ENCODE measurements around the gene TEX50. TPM values are rescaled to one million over a fixed set of nuclear protein-coding genes. Genes with fewer than 3 reads are reported as not detected.

The TEX50 gene, protein sequence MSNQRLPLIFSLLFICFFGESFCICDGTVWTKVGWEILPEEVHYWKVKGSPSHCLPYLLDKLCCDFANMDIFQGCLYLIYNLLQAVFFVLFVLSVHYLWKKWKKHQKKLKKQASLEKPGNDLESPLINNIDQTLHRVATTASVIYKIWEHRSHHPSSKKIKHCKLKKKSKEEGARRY
- total RNA-seq = not detected in 2 replicates

DNA sequence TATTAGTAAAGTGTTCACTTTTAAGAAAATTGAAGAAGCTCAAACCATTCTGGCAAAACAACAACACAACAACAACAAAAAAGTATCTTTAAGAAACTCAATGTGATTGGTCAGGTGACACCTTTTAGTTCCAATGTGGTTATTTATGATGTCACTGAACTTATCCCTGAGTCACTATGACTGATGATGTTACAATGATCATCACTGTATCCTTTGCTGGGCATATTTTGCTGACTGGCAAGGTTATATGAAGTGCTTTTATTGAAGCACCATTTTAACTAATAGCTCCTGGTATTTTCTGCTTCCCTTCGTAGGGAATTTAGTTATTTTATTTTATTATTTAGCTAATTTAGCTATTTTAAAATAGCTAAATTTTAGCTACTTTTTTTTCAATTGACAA lies at the start of gene TEX50:
Gene TEX50, plus strand, starts transcription at position 223 of the 400 bp plus-strand sequence. CDS start 184 bp downstream, outside the sequence.

DNA sequence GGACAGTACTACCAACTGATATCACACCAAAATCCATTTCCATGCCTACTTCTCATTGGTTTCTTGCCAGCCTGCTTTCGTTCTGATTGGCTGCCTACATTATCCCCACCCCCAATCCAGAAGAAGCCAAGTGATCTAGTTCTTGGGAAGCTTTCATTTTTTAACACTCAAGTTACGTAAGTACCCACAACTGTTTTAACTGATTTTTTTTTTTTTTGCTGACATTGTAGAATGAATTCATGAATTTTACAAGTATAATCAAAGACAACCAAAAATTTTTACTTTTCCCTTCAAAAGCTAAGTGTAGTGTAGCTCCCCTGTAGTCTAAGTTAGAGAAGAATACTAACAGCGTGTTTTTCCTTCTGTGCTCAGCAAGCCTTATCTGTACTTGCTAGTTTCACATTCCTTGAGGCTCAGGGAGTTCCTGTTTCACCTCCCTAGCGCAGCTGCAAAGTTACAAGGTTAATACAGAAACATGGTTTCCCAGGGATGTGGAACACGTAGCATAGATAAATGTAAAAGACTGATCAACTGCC lies 32.0 kb upstream of the TEX50 start, which contains the start of gene SLC9C2:
Gene SLC9C2, minus strand, starts transcription at position 17 of the 536 bp plus-strand sequence. CDS start 1,296 bp downstream, outside the sequence.

DNA sequence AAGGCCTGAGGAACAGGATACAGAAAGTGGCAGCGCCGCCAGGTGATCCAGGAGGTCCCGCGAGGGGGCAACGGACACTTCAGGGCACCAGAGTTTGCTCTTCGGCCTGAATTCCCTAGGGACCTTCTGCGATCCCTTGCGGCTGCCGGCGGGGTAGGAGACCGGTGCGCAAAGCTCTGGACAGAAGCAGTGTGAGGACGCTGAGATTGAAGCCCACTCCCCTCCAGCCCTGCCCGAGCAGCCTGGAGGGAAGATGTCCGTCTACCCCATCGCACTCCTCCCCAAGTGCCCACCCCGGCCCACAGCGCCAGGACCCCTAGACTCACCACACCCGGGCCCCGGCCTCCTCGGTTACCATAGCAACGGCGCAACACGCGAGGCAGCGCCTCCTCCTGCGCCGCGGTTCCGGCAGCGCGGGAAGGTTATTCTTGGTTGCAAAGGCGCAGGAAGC lies 34.4 kb downstream of the TEX50 start, which contains the start of gene ANKRD45:
Gene ANKRD45, minus strand, starts transcription at position 361 of the 451 bp plus-strand sequence. CDS start 10,433 bp downstream, outside the sequence.

Other genes starting within 250 kb of the TEX50 start
- 228 and 256 TPM in 2 replicates for gene PRDX6, start 158.0 kb upstream of the TEX50 start, total RNA-seq
- under 0.01 TPM in 1 of 2 replicates, not detected in the other for gene SLC9C2, start 32.3 kb upstream of the TEX50 start, total RNA-seq
- 0.22 and 0.29 TPM in 2 replicates for gene ANKRD45, start 34.5 kb downstream of the TEX50 start, total RNA-seq
- gene KLHL20, start 79.6 kb downstream of the TEX50 start, total RNA-seq = 23.2 and 30.6 TPM in 2 replicates
- gene DARS2, start 189.3 kb downstream of the TEX50 start, total RNA-seq = 16.9 and 32.9 TPM in 2 replicates
- gene CENPL, start 189.5 kb downstream of the TEX50 start, total RNA-seq = 3.1 and 28.8 TPM in 2 replicates
- gene GAS5, start 232.7 kb downstream of the TEX50 start, total RNA-seq = 261 and 433 TPM in 2 replicates
- 4.6 and 7.0 TPM in 2 replicates for gene ZBTB37, start 233.0 kb downstream of the TEX50 start, total RNA-seq

Measured in placental pericyte (primary cell).